ENCODE measurements around the gene FBXL2. TPM values are rescaled to one million over a fixed set of nuclear protein-coding genes. Genes with fewer than 3 reads are reported as not detected.

The FBXL2 gene
- total RNA-seq, 3 donors from 2014 or later = 0.43 to 5.6 (median 1.2) TPM

DNA sequence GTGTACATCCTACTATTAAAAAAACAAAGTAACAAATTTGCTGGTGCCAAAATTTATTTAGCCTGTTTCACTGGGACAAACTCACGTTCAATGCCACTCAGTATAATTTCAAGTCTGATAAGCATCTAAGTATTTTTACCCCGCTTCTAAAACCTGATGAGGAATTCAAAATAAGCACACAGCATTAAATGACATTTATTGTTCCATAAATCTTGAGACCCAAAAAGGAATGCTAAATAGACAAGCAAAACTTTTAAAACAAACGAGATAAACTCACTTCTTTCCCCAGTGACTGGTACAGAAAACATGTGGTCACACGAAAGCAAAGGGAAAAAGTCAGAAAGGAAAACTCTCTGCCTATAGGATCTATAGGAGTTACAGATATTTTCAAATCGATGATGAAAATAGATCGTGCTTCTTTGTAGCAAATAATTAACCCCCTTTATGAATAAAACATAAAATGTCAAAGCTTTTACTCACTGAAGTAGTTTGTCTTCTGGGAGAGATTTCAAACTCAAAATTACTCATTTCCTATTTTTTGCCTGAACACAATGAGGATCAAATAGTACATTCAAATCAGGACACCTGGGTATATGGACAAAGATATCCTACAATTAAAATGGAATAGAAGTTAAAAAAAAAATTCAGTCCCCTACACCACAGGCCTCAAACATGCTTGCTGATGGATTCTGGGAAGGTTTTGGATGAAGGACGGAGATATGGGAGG lies 111.3 kb downstream of the FBXL2 start:
- no peak for DNase-seq
- intact Hi-C loops (cut with DNase I, micrococcal nuclease) = no loop called here
- no peak for ATAC-seq
- H3K4me1 ChIP-seq (ENCODE audit: low read depth) = no peaks in the 10 kb centered on the region
- H3K4me3 ChIP-seq = no peak overlapping the region
- TF ChIP-seq, protein P1, sequence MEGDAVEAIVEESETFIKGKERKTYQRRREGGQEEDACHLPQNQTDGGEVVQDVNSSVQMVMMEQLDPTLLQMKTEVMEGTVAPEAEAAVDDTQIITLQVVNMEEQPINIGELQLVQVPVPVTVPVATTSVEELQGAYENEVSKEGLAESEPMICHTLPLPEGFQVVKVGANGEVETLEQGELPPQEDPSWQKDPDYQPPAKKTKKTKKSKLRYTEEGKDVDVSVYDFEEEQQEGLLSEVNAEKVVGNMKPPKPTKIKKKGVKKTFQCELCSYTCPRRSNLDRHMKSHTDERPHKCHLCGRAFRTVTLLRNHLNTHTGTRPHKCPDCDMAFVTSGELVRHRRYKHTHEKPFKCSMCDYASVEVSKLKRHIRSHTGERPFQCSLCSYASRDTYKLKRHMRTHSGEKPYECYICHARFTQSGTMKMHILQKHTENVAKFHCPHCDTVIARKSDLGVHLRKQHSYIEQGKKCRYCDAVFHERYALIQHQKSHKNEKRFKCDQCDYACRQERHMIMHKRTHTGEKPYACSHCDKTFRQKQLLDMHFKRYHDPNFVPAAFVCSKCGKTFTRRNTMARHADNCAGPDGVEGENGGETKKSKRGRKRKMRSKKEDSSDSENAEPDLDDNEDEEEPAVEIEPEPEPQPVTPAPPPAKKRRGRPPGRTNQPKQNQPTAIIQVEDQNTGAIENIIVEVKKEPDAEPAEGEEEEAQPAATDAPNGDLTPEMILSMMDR (IDR thresholded peaks at IDR 0.05) = no peak
- H3K36me3 ChIP-seq (ENCODE audit: low read depth) = no peaks in the 10 kb centered on the region
- H3K9me3 ChIP-seq = no peaks in the 10 kb centered on the region

DNA sequence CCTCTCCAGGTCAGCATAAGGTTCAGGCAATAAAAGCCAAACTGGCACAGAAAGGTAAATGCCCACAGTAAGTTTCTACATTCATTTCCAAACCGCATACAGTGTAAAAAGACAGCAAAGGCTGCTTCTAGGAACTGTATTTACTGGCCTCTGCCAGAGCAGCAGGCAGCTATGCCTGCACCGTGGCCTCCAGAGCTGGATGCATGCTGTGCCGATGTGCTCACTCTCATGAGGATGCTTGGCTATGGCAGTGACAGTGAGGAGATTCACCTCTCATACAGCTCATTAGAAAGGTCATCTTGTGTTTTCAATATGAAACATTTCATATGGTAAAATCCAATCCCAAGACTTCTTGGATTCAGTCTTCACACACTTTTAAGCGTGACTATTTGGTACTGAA lies 112.7 kb downstream of the FBXL2 start:
- intact Hi-C loops (cut with DNase I, micrococcal nuclease) = no loop called here
- no peak for ATAC-seq
- no peaks in the 10 kb centered on the region for H3K36me3 ChIP-seq (ENCODE audit: low read depth)
- no peak overlapping the region for H3K4me3 ChIP-seq
- no peaks in the 10 kb centered on the region for H3K4me1 ChIP-seq (ENCODE audit: low read depth)
- no peak for DNase-seq
- TF ChIP-seq, protein P1 (IDR thresholded peaks at IDR 0.05) = no peak
- no peaks in the 10 kb centered on the region for H3K9me3 ChIP-seq

DNA sequence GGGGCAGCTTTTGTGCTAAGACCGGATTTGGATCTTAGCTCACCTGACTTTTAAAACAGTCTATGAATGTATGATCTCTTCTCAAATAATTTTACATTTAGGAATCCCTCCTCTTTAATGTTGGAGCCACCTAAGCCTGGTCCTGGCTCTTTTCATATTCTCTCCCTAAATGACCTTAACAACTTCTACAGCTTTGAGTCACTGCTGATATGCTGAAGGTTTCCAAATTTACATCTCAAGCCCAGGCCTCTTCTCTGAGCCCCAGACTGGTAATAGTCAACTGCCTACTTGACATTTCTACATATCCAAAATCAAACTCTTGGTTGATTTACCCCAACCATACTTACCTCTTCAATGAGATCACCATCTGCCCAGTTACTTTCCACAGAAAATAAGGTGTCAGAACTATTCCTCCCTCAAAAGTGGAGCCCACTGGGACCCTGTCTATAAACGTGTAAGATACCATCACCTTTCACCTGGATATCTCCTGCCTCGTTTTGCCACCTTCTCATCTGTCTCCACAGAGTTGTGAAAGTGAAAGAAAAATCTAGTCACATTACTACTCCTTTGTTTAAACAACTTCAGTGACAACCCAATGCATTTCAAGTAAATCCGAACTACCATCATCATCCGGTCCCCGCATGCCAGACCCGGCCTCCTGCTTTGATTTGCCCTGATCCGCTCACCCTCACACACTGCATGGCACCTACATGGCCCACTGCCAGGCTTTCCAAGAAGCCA lies 114.2 kb downstream of the FBXL2 start:
- TF ChIP-seq, protein P1 (IDR thresholded peaks at IDR 0.05) = no peak
- no peak overlapping the region for H3K4me3 ChIP-seq
- H3K9me3 ChIP-seq = no peaks in the 10 kb centered on the region
- no peaks in the 10 kb centered on the region for H3K4me1 ChIP-seq (ENCODE audit: low read depth)
- ATAC-seq (no peak), DNase-seq (no peak)
- H3K36me3 ChIP-seq (ENCODE audit: low read depth) = peaks cover 3% of the 10 kb centered on the region
- intact Hi-C loops (cut with DNase I, micrococcal nuclease) = no loop called here

DNA sequence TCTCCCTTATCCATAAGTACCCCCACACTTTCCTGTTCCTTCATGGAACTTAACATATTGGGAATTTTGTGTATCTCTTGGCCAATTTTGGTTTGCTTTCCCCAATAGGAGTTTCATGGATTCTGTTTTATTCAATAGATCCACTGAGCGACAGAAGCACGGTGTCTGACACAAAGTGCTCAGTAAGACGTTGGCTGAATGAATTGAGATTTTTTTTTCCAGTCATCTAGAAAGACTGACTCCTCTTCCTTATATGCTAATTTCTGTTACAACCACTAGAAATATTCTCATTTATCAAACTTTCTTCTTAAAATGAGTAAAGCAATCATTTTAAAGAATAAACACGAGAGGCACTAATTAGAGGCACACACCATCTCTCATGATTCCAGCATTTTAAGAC lies 114.9 kb downstream of the FBXL2 start:
- no peaks in the 10 kb centered on the region for H3K4me1 ChIP-seq (ENCODE audit: low read depth)
- H3K4me3 ChIP-seq = no peak overlapping the region
- TF ChIP-seq, protein P1 (IDR thresholded peaks at IDR 0.05) = no peak
- no peak for DNase-seq
- intact Hi-C loops (cut with DNase I, micrococcal nuclease) = no loop called here
- no peaks in the 10 kb centered on the region for H3K9me3 ChIP-seq
- ATAC-seq = no peak
- H3K36me3 ChIP-seq (ENCODE audit: low read depth) = peaks cover 3% of the 10 kb centered on the region

DNA sequence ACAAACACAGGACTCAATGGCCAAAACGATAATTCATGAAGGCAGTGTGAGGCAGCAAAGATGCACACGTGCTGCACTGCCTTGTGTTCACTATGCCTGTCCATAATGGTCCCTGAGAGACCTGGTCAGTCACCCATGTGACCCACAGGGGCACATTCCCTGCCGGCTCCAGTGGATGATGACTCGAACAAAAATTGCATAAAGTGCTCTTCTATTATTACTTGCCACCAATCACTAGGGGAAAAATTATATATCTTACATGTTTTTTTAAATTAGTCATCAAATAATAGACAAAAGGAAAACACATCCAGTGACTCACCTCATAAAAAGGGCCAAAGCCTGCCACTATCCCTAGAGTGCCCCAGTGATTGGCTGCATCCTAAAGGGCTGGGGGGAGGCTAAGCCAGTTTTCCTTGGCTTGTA lies 115.5 kb downstream of the FBXL2 start:
- TF ChIP-seq, protein P1 (IDR thresholded peaks at IDR 0.05) = no peak
- Histone ChIP-seq H3K36me3 (ENCODE audit: low read depth) (peaks cover 3% of the 10 kb centered on the region), H3K9me3 (no peaks in the 10 kb centered on the region), H3K4me1 (ENCODE audit: low read depth) (no peaks in the 10 kb centered on the region), H3K4me3 (no peak overlapping the region)
- no peak for ATAC-seq
- no peak for DNase-seq
- intact Hi-C loops (cut with DNase I, micrococcal nuclease) = no loop called here

Data from mucosa of descending colon (tissue), 3 donors.